ES-I3 (cell line): Measurements from ENCODE around the gene TTC9.
"Not testable (repeated sequence)": the region's sequence is repeated elsewhere in the genome, so short reads cannot be mapped to it uniquely, and the experiment has no call there.

Source experiments
- H3K36me3 ChIP-seq: 2 replicates; pipeline ENCODE4 v1.6.1; 2013; ENCODE audit warnings: mild to moderate bottlenecking, low read length, control low read depth, moderate library complexity; ENCODE audit not compliant: insufficient read depth
- H3K4me1 ChIP-seq: 2 replicates; pipeline ENCODE4 v1.6.1; 2013; ENCODE audit warnings: mild to moderate bottlenecking, control low read depth, low read length; ENCODE audit not compliant: insufficient read depth
- H3K9ac ChIP-seq: 2 replicates; pipeline ENCODE4 v1.6.1; 2013; ENCODE audit warnings: low read depth, mild to moderate bottlenecking, low read length, moderate library complexity
- H3K9me3 ChIP-seq: 2 replicates; pipeline ENCODE4 v1.6.1; 2013; ENCODE audit warnings: mild to moderate bottlenecking, low read length, moderate library complexity; ENCODE audit not compliant: control insufficient read depth, insufficient read depth

The TTC9 gene

DNA sequence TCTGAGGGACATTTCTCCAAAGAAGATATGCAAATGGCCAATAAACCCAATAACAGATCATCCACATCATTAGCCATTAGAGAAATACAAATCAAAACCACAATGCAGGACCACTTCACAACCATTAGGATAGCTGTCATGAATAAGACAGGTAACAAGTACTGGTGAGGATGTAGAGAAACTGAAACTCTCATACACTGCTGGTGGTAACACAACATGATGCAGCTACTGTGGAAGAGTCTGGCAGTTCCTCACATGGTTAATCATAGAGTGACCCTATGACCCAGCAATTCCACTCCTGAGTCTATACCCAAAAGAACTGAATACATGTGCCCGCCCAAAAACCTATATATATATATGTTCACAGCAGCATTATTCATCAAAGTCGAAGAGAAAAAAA is 39.0 kb downstream of the TTC9 start:
- Histone ChIP-seq H3K36me3 (no peaks in the 10 kb centered on the region), H3K4me1 (peaks cover 5% of the 10 kb centered on the region; the same call in 1 of the 2 replicates), H3K9me3 (no peaks in the 10 kb centered on the region), H3K9ac (no peak overlapping the region)

DNA sequence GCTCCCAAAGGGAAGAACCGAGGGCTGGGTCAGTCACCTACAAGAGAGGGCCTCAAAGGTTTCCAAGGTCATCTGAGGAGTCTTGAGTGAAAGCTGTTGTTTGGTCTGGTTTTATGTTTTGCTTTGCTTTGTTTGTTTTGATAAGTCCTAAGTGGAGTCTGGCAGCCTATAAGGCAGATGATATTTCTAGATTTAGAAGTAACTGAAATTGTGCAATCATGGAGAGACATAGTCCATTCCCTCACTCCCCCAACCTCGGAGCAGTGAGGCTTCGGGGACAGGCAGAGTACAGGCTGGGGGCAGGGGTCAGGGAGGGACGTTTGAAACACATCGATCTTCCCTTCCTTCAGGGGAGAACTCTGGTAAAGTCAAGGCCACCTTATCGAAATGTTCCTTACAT is 42.3 kb downstream of the TTC9 start:
- no peaks in the 10 kb centered on the region for H3K36me3 ChIP-seq
- peaks cover 18% of the 10 kb centered on the region for H3K4me1 ChIP-seq
- H3K9ac ChIP-seq: no peak overlapping the region
- H3K9me3 ChIP-seq: no peaks in the 10 kb centered on the region

DNA sequence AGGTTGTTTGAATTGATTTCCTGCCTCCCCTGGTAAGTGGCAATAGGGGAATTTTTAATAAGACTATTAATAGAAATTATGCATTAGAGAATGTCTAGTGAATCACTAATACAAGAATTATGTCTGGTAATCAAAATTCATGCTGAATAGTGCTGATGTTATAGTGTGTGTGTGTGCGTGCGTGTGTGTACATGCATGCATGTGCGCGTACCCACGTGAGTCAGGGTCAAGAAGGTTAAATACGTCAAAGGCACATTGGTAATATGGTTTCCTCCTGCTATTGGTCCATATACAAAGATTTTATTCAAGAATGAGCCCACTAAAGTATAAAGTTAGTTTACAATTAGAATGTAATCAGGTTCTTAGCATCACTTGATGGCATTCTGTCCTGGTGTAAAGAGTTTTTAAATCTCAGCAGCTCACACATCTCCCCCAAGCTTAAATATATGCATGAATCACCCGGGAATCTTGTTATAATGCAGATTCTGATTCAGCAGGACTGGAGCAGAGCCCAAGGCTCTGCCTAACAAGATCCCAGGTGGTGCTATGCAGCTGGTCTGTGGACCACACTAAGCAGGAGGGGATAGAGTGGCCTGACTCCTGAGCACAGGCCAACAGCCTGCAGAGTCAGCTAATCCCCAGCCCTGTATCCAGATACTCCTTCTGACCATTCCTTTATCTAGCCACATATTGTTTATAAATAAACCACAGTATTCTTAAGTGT is 43.9 kb downstream of the TTC9 start:
- Histone ChIP-seq H3K9ac (no peak overlapping the region), H3K36me3 (no peaks in the 10 kb centered on the region), H3K9me3 (no peaks in the 10 kb centered on the region), H3K4me1 (peaks cover 18% of the 10 kb centered on the region)

DNA sequence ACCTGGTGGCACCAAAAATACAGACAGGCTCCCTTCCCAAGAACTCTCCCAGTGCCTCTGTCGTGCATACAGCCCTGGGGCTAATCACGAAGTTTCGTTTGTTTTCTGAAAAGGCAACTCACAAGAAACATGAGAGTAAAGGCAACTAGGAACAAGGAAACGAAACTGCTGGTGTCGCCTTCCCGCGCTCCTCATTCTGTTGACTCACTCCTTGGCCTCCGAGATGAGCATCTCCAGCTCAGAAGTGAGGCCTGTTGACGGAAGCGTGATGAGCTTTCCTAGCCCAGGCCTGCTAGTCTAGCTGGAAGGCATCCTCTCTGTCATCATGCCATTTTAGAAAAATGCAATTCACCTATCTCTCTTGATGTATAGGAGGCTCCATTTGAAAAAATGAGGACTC is 50.5 kb downstream of the TTC9 start:
- no peaks in the 10 kb centered on the region for H3K9me3 ChIP-seq
- H3K4me1 ChIP-seq: no peaks in the 10 kb centered on the region
- no peak overlapping the region for H3K9ac ChIP-seq
- no peaks in the 10 kb centered on the region for H3K36me3 ChIP-seq

DNA sequence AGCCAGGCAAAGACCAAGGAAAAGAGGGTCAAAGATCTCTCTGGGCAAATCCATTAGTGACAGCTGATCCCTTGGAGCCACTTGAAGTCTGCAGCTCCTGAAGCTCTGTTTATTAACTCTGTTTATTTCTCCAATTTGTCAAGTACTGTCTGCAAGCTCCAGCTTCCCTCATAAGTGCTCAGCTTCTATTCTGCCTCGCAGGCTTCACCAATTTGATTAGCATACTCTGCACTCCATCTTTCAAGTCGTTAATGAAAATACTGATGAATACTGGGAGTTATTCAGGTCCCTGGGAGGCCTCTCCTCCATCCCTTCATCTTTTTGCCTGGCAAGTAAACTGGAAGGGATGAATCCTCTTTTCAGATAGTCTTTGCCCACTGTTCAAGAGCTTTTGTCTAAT is 54.3 kb downstream of the TTC9 start:
- no peak overlapping the region for H3K9ac ChIP-seq
- H3K9me3 ChIP-seq: no peaks in the 10 kb centered on the region
- H3K36me3 ChIP-seq: no peaks in the 10 kb centered on the region
- H3K4me1 ChIP-seq: peaks cover 9% of the 10 kb centered on the region; the same call in 1 of the 2 replicates

DNA sequence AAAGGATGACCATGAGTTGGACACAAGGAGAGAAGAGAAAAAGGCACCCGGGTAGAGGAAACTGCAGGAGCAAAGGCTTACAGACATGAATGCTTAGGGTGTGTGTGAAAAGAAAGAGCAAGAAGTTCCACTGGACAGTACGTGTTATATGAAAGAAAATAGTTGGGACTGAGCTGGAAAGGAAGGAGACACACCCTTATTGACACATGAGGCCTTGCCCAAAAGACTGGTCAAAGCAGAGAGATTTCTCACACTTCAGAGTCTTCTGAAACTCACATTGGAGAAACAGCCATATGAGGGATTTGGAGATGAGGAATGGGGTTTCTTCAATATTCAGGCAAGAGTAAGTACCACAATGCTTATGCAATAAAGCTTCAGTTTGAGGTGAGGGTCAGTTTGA is 56.0 kb downstream of the TTC9 start:
- Histone ChIP-seq H3K9me3 (no peaks in the 10 kb centered on the region), H3K36me3 (no peaks in the 10 kb centered on the region), H3K4me1 (peaks cover 9% of the 10 kb centered on the region; the same call in 1 of the 2 replicates), H3K9ac (no peak overlapping the region)

DNA sequence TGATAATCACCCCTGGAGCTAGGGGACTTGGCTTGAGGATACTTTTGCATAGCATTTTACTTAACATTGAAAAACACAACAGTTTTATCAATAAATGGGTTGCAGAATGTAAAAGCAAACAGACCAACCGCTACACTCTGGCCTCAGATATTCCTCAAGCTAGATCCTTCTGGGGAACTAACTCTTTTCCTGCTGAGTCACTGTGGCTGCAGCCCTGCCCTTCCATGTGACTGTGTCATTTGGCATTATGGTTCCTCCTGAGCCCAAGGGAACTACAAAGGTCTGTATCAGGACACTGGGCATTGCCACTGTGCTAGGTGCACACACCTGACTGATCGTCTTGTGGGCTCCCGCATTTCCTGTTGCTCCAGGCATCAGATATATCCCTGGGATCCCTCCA is 56.6 kb downstream of the TTC9 start:
- H3K9me3 ChIP-seq: no peaks in the 10 kb centered on the region
- no peaks in the 10 kb centered on the region for H3K36me3 ChIP-seq
- H3K4me1 ChIP-seq: peaks cover 9% of the 10 kb centered on the region; the same call in 1 of the 2 replicates
- no peak overlapping the region for H3K9ac ChIP-seq

DNA sequence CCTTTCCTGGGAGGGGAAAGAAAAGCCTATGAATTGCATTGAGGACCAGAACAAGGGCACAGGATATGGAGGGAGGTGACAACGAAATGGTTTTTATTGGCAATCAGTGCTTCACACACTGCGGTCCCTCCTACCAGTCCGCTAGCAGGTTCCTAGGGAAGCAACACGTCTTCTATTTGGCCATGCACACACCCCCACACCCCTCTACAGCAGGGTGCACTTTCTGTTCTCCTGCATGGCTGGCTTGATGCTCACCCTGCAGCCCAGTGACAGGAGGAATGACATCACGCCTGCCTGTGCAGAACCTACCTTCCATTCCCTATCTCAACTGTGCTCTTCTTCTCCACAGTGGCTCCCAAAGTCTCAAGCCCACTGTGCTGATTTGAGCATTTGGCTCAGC is 57.9 kb downstream of the TTC9 start:
- peaks cover 9% of the 10 kb centered on the region; the same call in 1 of the 2 replicates for H3K4me1 ChIP-seq
- H3K36me3 ChIP-seq: no peaks in the 10 kb centered on the region
- no peak overlapping the region for H3K9ac ChIP-seq
- H3K9me3 ChIP-seq: no peaks in the 10 kb centered on the region

DNA sequence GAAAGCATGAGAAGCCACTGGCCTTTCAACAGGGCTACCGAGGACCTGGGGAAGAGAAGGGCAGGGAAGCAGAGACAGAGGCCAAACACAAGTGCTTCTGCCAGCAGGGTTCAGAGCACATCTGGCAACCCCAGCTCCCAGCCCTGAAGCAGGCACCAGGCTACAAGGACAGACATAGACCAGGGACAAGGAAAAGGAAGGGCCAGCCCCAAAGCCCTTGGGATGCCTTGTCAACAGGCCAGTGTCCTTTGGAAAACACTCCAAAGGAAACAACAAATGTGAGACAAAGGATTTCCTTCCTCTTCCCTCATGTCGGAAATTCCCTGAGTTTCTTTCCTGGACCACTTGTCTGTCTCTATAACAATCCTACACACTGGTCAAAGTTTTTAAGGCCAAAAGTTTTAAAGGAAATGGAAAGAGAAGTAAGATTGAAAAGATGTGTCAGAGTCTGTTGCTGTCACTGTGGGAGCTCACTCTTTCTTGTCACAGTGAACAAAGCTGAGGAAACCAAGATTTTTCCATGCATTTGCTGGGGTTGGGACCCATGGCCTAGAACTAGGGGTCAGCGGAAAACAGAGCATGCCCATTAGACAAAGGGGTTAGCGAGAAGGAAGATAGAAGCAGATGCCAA is 59.4 kb downstream of the TTC9 start:
- Histone ChIP-seq H3K36me3 (no peaks in the 10 kb centered on the region), H3K9ac (no peak overlapping the region), H3K9me3 (no peaks in the 10 kb centered on the region), H3K4me1 (peaks cover 14% of the 10 kb centered on the region)

DNA sequence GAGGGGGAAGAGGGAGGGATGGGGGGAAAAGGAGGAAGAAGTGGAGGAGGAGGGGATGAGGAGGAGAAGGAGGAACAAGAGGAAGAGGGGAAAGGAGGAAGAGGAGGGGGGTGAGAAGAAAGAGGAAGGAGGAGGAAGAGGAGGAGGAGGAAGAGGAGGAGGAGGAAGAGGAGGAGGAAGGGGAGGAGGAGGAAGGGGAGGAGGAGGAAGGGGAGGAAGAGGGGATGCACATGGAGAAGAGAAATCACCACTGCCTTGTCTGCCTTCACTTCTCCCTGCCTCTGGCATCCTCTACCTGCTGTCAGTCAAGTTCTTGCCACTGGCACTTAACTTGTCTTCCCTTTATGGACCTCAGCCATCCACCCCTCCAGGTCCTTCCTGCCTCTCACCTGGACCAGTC is 59.9 kb downstream of the TTC9 start:
- Histone ChIP-seq H3K9me3 (no peaks in the 10 kb centered on the region), H3K36me3 (no peaks in the 10 kb centered on the region), H3K4me1 (peaks cover 19% of the 10 kb centered on the region), H3K9ac (no peak overlapping the region)

DNA sequence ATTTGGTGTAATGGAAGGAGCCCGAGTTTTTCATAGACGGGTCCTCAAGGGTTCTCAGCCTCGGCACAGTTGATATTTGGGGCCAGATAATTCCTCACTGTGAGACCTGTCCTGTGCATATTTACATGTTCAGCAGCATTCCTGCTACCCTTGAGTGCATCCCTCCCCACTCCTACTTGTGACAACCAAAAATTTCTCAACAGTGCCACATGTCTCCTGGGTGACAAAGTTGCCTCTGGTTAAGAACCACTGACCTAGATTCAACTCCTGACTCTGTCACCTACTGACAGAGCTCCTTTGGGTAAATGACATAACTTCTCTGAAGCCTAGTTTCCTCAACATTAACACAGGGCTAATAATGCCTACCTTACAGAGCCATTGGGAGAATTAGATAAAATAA is 60.4 kb downstream of the TTC9 start:
- H3K9me3 ChIP-seq: no peaks in the 10 kb centered on the region
- H3K4me1 ChIP-seq: peaks cover 22% of the 10 kb centered on the region
- no peaks in the 10 kb centered on the region for H3K36me3 ChIP-seq
- H3K9ac ChIP-seq: no peak overlapping the region

DNA sequence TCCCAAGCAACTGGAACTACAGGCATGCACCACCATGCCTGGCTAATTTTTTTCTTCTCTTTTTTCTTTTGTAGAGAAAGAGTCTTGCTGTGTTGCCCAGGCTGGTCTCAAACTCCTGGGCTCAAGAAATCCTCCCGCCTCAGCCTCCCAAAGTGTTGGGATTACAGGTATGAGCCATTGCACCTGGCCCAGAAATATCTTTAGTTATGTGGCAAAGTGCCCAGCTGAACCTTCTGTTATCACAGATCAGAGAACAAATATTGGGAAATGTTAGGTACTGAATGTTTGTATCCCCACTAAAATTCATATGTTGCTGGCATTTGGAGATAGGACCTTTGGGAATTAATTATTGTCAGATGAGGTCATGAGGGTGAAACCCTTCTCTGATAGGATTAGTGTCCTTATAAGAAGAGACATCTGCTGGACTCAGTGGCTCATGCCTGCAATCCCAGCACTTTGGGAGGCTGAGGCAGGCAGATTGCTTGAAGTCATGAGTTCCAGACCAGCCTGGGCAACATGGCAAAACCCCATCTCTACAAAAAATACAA is 62.0 kb downstream of the TTC9 start:
- H3K9me3 ChIP-seq, H3K9ac ChIP-seq, H3K36me3 ChIP-seq: not testable (repeated sequence)
- H3K4me1 ChIP-seq: peaks cover 27% of the 10 kb centered on the region

DNA sequence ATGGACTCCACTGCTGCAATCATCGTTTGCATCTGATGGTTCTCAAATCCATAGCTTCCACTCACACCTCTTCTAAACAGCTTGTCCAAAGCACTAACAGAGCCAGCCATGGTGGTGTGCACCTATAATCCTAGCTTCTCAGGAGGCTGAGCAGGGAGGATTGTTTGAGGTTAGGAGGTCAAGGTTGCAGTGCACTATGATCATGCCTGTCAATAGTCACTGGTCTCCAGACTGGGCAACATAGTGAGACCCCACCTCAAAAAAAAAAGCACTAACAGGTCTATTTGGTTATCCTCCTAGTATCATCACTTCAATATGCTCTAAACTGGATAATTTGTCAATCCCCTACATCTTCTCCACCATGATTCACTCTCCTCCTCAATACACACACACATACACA is 63.2 kb downstream of the TTC9 start:
- Histone ChIP-seq H3K9ac (no peak overlapping the region), H3K4me1 (peaks cover 37% of the 10 kb centered on the region), H3K36me3 (no peaks in the 10 kb centered on the region), H3K9me3 (no peaks in the 10 kb centered on the region)

DNA sequence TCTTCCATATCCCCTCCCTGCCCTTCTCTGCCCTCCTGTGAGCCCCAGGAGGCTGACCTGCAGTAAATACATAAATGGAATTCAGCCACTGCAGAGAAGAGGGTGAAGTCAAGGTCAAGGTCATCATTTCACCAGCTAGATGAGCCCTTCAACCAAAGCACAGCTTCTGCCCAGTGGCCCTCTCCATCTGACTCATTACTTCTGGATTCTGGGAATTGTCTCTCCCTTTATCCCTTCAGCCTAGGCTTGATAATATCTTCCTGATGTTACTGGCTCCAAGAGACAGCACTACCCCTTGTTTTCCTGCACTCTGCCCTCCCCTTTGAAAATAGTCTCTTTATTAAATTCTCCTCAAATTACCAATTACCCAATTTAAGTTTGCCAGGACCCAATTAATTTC is 64.5 kb downstream of the TTC9 start:
- H3K9ac ChIP-seq: no peak overlapping the region
- H3K36me3 ChIP-seq: no peaks in the 10 kb centered on the region
- H3K9me3 ChIP-seq: no peaks in the 10 kb centered on the region
- peaks cover 41% of the 10 kb centered on the region for H3K4me1 ChIP-seq
